Stimulated activated CD8-positive, alpha-beta memory T cell treated with anti-CD3 and anti-CD28 coated beads, Interleukin-7, amount 100 ng/mL, for 24 hours (primary cell): ENCODE measurements around the gene EFNB2.

Experiments used
- DNase-seq: peaks from one replicate; pipeline ENCODE4 v3.0.0-alpha.2; 2020; ENCODE audit warnings: low read depth

EFNB2 gene

GRCh38 chr13:106484084-106484483, 51.4 kb downstream of the EFNB2 start:
- no peak for DNase-seq

- no peak for DNase-seq
Measured at GRCh38 chr13:106481919-106482318, 53.5 kb downstream of the EFNB2 start.

- no peak for DNase-seq
Measured at GRCh38 chr13:106480351-106480910, 55.0 kb downstream of the EFNB2 start.

GRCh38 chr13:106479929-106480328, 55.5 kb downstream of the EFNB2 start:
- no peak for DNase-seq

- DNase-seq, result no peak
Measured at GRCh38 chr13:106478116-106478515, 57.3 kb downstream of the EFNB2 start.

- DNase-seq, result no peak
Measured at GRCh38 chr13:106477303-106477702, 58.2 kb downstream of the EFNB2 start.

- no peak for DNase-seq
Measured at GRCh38 chr13:106475852-106476251, 59.6 kb downstream of the EFNB2 start.

GRCh38 chr13:106474912-106475311, 60.5 kb downstream of the EFNB2 start:
- no peak for DNase-seq

GRCh38 chr13:106473154-106473553, 62.3 kb downstream of the EFNB2 start:
- DNase-seq, result no peak

GRCh38 chr13:106472621-106473020, 62.8 kb downstream of the EFNB2 start:
- DNase-seq, result no peak

GRCh38 chr13:106471957-106472543, 63.4 kb downstream of the EFNB2 start:
- DNase-seq, result no peak

- DNase-seq, result no peak
Measured at GRCh38 chr13:106470576-106470975, 64.9 kb downstream of the EFNB2 start.

GRCh38 chr13:106468744-106469590, 66.5 kb downstream of the EFNB2 start:
- DNase-seq, result no peak

- DNase-seq, result no peak
Measured at GRCh38 chr13:106468207-106468606, 67.3 kb downstream of the EFNB2 start.

- DNase-seq, result no peak
Measured at GRCh38 chr13:106467427-106468122, 67.9 kb downstream of the EFNB2 start.

GRCh38 chr13:106466691-106467426, 68.6 kb downstream of the EFNB2 start:
- DNase-seq, result no peak

- no peak for DNase-seq
Measured at GRCh38 chr13:106464076-106464475, 71.4 kb downstream of the EFNB2 start.

- DNase-seq, result no peak
Measured at GRCh38 chr13:106462710-106463109, 72.8 kb downstream of the EFNB2 start.

GRCh38 chr13:106455777-106456176, 79.7 kb downstream of the EFNB2 start:
- DNase-seq, result no peak

- no peak for DNase-seq
Measured at GRCh38 chr13:106455190-106455589, 80.3 kb downstream of the EFNB2 start.

GRCh38 chr13:106453101-106453500, 82.4 kb downstream of the EFNB2 start:
- no peak for DNase-seq

GRCh38 chr13:106450991-106451390, 84.5 kb downstream of the EFNB2 start:
- DNase-seq, result no peak
